Measurements from ENCODE around the gene MECP2. TPM values are rescaled to one million over a fixed set of nuclear protein-coding genes. Genes with fewer than 3 reads are reported as not detected.

The MECP2 gene
- total RNA-seq, 1 experiment from 2014 or later = 20.4 TPM

DNA sequence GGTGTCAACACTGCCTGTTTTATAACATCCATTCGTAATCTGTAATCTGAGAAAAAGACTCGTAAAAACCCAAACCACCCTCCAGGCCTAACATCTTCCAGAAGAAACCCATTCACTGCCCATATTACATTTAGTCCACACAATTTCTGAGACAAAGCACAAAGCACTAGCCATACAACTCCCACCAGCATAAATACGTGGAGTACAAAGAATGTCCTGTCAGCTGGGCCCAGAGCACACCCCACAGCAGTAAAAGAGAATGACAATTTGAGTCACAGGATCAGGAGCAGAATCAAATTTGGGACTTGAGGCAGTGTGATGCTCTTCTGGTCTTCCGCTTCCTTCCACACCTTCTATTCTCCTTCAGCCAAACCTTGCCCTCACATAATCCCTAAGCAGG lies 6.8 kb downstream of the MECP2 start:
- H3K9ac ChIP-seq (ENCODE audit: low read length) = no peak overlapping the region
- DNase-seq = no peak
- H4K20me1 ChIP-seq (ENCODE audit: insufficient read depth, low read depth, low read length) = peaks cover 33% of the 10 kb centered on the region; the same call in 1 of the 2 replicates
- no peaks in the 10 kb centered on the region for H3K27me3 ChIP-seq (ENCODE audit: low read length)
- H3K4me3 ChIP-seq (ENCODE audit: low read length) = no peak overlapping the region
- H3K4me2 ChIP-seq (ENCODE audit: low read depth, low read length, poor library complexity, severe bottlenecking) = no peak overlapping the region
- peaks cover 22% of the 10 kb centered on the region for H3K4me1 ChIP-seq (ENCODE audit: low read length)
- no peak overlapping the region for H3K27ac ChIP-seq (ENCODE audit: low read length)
- peaks cover 8% of the 10 kb centered on the region for H3K36me3 ChIP-seq (ENCODE audit: insufficient read depth, low read length)
- peaks cover 78% of the 10 kb centered on the region for H3K79me2 ChIP-seq (ENCODE audit: low read length)
- no peak overlapping the region for H2AFZ ChIP-seq (ENCODE audit: low read length)
- H3K9me2 ChIP-seq (replicated peaks; ENCODE audit: insufficient read depth, low read length) = no peaks in the 10 kb centered on the region
- H3K9me3 ChIP-seq (ENCODE audit: low read length) = no peaks in the 10 kb centered on the region

DNA sequence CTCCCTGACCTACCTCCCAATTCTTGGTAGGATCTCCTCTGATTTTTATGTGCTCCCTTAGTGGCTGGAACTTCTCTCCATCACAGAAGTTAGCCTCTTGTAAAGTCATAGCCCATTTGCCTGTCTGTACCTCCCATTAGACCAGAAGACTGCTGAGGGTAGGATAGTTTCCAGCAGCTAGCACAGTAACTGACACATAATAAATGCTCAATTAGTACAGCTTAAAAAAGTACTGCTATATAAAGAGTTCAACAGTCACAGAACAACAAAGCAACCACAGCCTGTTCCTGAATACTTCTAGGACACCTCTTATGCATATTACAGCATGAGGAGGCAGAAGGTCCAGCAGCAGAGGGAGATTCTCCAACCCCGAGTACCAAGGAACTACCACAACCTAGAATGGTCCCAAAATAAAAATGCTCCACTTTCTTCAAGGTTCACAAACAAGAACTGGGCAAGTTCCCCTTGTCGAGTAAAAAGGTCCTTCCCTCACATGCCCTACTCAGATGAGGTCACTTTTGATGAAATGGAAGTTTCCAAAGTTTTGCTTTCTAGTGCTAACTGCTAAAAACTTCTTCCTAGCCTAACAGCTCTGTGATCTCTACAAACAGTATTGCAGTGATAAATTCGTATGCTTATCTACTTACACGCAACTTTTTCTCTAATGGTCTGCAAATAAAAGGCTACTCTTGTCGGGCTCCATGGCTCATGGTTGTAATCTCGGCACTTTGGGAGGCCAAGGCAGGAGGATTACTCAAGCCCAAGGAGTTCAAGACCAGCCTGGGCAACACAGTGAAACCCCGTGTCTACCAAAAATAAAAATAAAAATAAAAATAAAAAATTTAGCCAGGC lies 12.8 kb downstream of the MECP2 start:
- Histone ChIP-seq H4K20me1 (ENCODE audit: insufficient read depth, low read depth, low read length) (no peaks in the 10 kb centered on the region), H3K4me3 (ENCODE audit: low read length) (no peak overlapping the region), H3K36me3 (ENCODE audit: insufficient read depth, low read length) (peaks cover 3% of the 10 kb centered on the region; the same call in 1 of the 2 replicates), H3K4me1 (ENCODE audit: low read length) (no peaks in the 10 kb centered on the region), H3K4me2 (ENCODE audit: low read depth, low read length, poor library complexity, severe bottlenecking) (no peak overlapping the region), H3K27ac (ENCODE audit: low read length) (no peak overlapping the region), H3K9me2 (replicated peaks; ENCODE audit: insufficient read depth, low read length) (no peaks in the 10 kb centered on the region), H3K9ac (ENCODE audit: low read length) (no peak overlapping the region), H3K27me3 (ENCODE audit: low read length) (no peaks in the 10 kb centered on the region), H2AFZ (ENCODE audit: low read length) (no peak overlapping the region), H3K9me3 (ENCODE audit: low read length) (no peaks in the 10 kb centered on the region), H3K79me2 (ENCODE audit: low read length) (peaks cover 72% of the 10 kb centered on the region)
- no peak for DNase-seq

- Histone ChIP-seq H2AFZ (ENCODE audit: low read length) (no peak overlapping the region), H3K9me2 (replicated peaks; ENCODE audit: insufficient read depth, low read length) (no peaks in the 10 kb centered on the region), H3K79me2 (ENCODE audit: low read length) (peaks cover 75% of the 10 kb centered on the region), H3K4me1 (ENCODE audit: low read length) (no peaks in the 10 kb centered on the region), H3K27me3 (ENCODE audit: low read length) (no peaks in the 10 kb centered on the region), H3K4me2 (ENCODE audit: low read depth, low read length, poor library complexity, severe bottlenecking) (no peak overlapping the region), H3K9ac (ENCODE audit: low read length) (no peak overlapping the region), H3K9me3 (ENCODE audit: low read length) (no peaks in the 10 kb centered on the region), H3K4me3 (ENCODE audit: low read length) (no peak overlapping the region), H3K27ac (ENCODE audit: low read length) (no peak overlapping the region), H4K20me1 (ENCODE audit: insufficient read depth, low read depth, low read length) (no peaks in the 10 kb centered on the region), H3K36me3 (ENCODE audit: insufficient read depth, low read length) (no peaks in the 10 kb centered on the region; the same call in 1 of the 2 replicates)
- DNase-seq = no peak
Observed at GRCh38 chrX:154083126-154083517, 14.4 kb downstream of the MECP2 start.

GRCh38 chrX:154082396-154083125 lies 15.0 kb downstream of the MECP2 start:
- Histone ChIP-seq H3K36me3 (ENCODE audit: insufficient read depth, low read length) (no peaks in the 10 kb centered on the region), H3K27me3 (ENCODE audit: low read length) (no peaks in the 10 kb centered on the region), H3K4me3 (ENCODE audit: low read length) (no peak overlapping the region), H3K4me1 (ENCODE audit: low read length) (no peaks in the 10 kb centered on the region), H3K79me2 (ENCODE audit: low read length) (peaks cover 69% of the 10 kb centered on the region), H3K9me2 (replicated peaks; ENCODE audit: insufficient read depth, low read length) (no peaks in the 10 kb centered on the region), H3K27ac (ENCODE audit: low read length) (no peak overlapping the region), H3K9me3 (ENCODE audit: low read length) (no peaks in the 10 kb centered on the region), H4K20me1 (ENCODE audit: insufficient read depth, low read depth, low read length) (no peaks in the 10 kb centered on the region), H3K9ac (ENCODE audit: low read length) (no peak overlapping the region), H3K4me2 (ENCODE audit: low read depth, low read length, poor library complexity, severe bottlenecking) (no peak overlapping the region), H2AFZ (ENCODE audit: low read length) (no peak overlapping the region)
- DNase-seq = no peak

DNA sequence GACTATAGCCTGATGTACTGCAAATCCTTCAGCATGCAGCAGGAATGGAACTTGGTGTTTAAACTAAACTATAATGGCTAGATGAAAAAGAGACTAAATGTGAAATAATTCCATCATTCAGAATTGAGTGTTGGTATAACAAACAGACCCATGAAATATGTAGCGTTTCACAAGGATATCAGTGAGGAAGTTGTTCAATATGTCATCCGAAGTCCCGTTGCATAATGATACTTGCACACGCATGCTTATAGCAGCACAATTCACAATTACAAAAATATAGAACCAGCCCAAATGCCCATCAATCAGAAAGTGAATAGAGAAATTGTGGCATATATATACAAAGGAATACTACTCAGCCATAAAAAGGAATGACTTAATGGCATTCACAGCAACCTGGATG lies 20.4 kb downstream of the MECP2 start:
- Histone ChIP-seq H2AFZ (ENCODE audit: low read length) (no peak overlapping the region), H3K9me3 (ENCODE audit: low read length) (no peaks in the 10 kb centered on the region), H3K27me3 (ENCODE audit: low read length) (no peaks in the 10 kb centered on the region), H3K79me2 (ENCODE audit: low read length) (peaks cover 83% of the 10 kb centered on the region), H3K9me2 (replicated peaks; ENCODE audit: insufficient read depth, low read length) (no peaks in the 10 kb centered on the region), H3K4me3 (ENCODE audit: low read length) (no peak overlapping the region), H3K4me1 (ENCODE audit: low read length) (no peaks in the 10 kb centered on the region), H3K27ac (ENCODE audit: low read length) (no peak overlapping the region), H3K4me2 (ENCODE audit: low read depth, low read length, poor library complexity, severe bottlenecking) (no peak overlapping the region), H3K9ac (ENCODE audit: low read length) (no peak overlapping the region), H4K20me1 (ENCODE audit: insufficient read depth, low read depth, low read length) (no peaks in the 10 kb centered on the region), H3K36me3 (ENCODE audit: insufficient read depth, low read length) (no peaks in the 10 kb centered on the region)
- DNase-seq = no peak

- H3K4me1 ChIP-seq (ENCODE audit: low read length) = no peaks in the 10 kb centered on the region
- no peak overlapping the region for H3K9ac ChIP-seq (ENCODE audit: low read length)
- no peaks in the 10 kb centered on the region for H3K9me3 ChIP-seq (ENCODE audit: low read length)
- H3K27ac ChIP-seq (ENCODE audit: low read length) = no peak overlapping the region
- DNase-seq = no peak
- H3K27me3 ChIP-seq (ENCODE audit: low read length) = no peaks in the 10 kb centered on the region
- H3K9me2 ChIP-seq (replicated peaks; ENCODE audit: insufficient read depth, low read length) = no peaks in the 10 kb centered on the region
- H3K4me2 ChIP-seq (ENCODE audit: low read depth, low read length, poor library complexity, severe bottlenecking) = no peak overlapping the region
- H3K36me3 ChIP-seq (ENCODE audit: insufficient read depth, low read length) = no peaks in the 10 kb centered on the region
- no peaks in the 10 kb centered on the region for H4K20me1 ChIP-seq (ENCODE audit: insufficient read depth, low read depth, low read length)
- H2AFZ ChIP-seq (ENCODE audit: low read length) = no peak overlapping the region
- no peak overlapping the region for H3K4me3 ChIP-seq (ENCODE audit: low read length)
- peaks cover 85% of the 10 kb centered on the region for H3K79me2 ChIP-seq (ENCODE audit: low read length)
Observed at GRCh38 chrX:154074199-154074598, 23.3 kb downstream of the MECP2 start.

GRCh38 chrX:154072192-154072591 lies 25.3 kb downstream of the MECP2 start:
- H3K4me3 ChIP-seq (ENCODE audit: low read length) = no peak overlapping the region
- no peak for DNase-seq
- H3K36me3 ChIP-seq (ENCODE audit: insufficient read depth, low read length) = no peaks in the 10 kb centered on the region
- H4K20me1 ChIP-seq (ENCODE audit: insufficient read depth, low read depth, low read length) = no peaks in the 10 kb centered on the region
- no peak overlapping the region for H3K27ac ChIP-seq (ENCODE audit: low read length)
- no peaks in the 10 kb centered on the region for H3K9me2 ChIP-seq (replicated peaks; ENCODE audit: insufficient read depth, low read length)
- H3K27me3 ChIP-seq (ENCODE audit: low read length) = no peaks in the 10 kb centered on the region
- H3K4me1 ChIP-seq (ENCODE audit: low read length) = no peaks in the 10 kb centered on the region
- no peaks in the 10 kb centered on the region for H3K9me3 ChIP-seq (ENCODE audit: low read length)
- H3K9ac ChIP-seq (ENCODE audit: low read length) = no peak overlapping the region
- H2AFZ ChIP-seq (ENCODE audit: low read length) = no peak overlapping the region
- H3K4me2 ChIP-seq (ENCODE audit: low read depth, low read length, poor library complexity, severe bottlenecking) = no peak overlapping the region
- peaks cover 94% of the 10 kb centered on the region for H3K79me2 ChIP-seq (ENCODE audit: low read length)

DNA sequence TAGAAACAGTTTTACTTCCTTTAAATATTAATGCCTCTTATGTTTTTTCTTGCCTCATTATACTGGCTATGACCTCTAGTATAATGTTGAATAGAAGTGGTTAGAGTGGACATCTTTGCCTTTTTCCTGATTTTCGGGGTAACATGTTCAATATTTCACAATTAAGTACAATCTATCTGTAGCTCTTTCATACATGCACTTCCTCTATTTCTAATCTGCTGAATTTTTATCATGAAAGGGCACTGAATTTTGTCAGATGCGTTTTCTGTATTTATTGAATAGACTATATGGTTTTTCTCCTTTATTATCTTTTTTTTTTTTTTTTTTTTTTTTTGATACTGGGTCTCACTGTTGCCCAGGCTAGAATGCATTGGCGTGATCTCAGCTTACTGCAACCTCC lies 29.0 kb downstream of the MECP2 start:
- no peaks in the 10 kb centered on the region for H3K27me3 ChIP-seq (ENCODE audit: low read length)
- H3K27ac ChIP-seq (ENCODE audit: low read length) = no peak overlapping the region
- H3K9me3 ChIP-seq (ENCODE audit: low read length) = no peaks in the 10 kb centered on the region
- H3K9me2 ChIP-seq (replicated peaks; ENCODE audit: insufficient read depth, low read length) = no peaks in the 10 kb centered on the region
- peaks cover 87% of the 10 kb centered on the region for H3K79me2 ChIP-seq (ENCODE audit: low read length)
- H3K4me2 ChIP-seq (ENCODE audit: low read depth, low read length, poor library complexity, severe bottlenecking) = no peak overlapping the region
- H3K4me3 ChIP-seq (ENCODE audit: low read length) = no peak overlapping the region
- H3K36me3 ChIP-seq (ENCODE audit: insufficient read depth, low read length) = no peaks in the 10 kb centered on the region
- H4K20me1 ChIP-seq (ENCODE audit: insufficient read depth, low read depth, low read length) = no peaks in the 10 kb centered on the region
- no peak overlapping the region for H2AFZ ChIP-seq (ENCODE audit: low read length)
- no peak overlapping the region for H3K9ac ChIP-seq (ENCODE audit: low read length)
- DNase-seq = no peak
- H3K4me1 ChIP-seq (ENCODE audit: low read length) = no peaks in the 10 kb centered on the region
